CD4-positive, alpha-beta T cell treated with Interleukin-6 at 100 ng/mL for 8 hours (primary cell): Measurements from ENCODE around the gene SLC24A3.

ENCODE experiments used
- DNase-seq: peaks from one replicate; pipeline ENCODE4 v3.0.0-alpha.2; 2020; ENCODE audit warnings: mixed read lengths, low spot score

SLC24A3 gene

GRCh38 chr20:19241440-19241839 is 29.0 kb downstream of the SLC24A3 start:
- no peak for DNase-seq

GRCh38 chr20:19244291-19244690 is 31.8 kb downstream of the SLC24A3 start:
- DNase-seq = no peak

- DNase-seq = no peak
These were observed 36.9 kb downstream of the SLC24A3 start for GRCh38 chr20:19249106-19249879.

- no peak for DNase-seq
These were observed 37.9 kb downstream of the SLC24A3 start for GRCh38 chr20:19250346-19250745.

GRCh38 chr20:19251506-19251905 is 39.1 kb downstream of the SLC24A3 start:
- DNase-seq = no peak

- DNase-seq = no peak
These were observed 39.5 kb downstream of the SLC24A3 start for GRCh38 chr20:19251958-19252357.

GRCh38 chr20:19252451-19253120 is 40.1 kb downstream of the SLC24A3 start:
- DNase-seq = no peak

GRCh38 chr20:19253316-19253715 is 40.9 kb downstream of the SLC24A3 start:
- no peak for DNase-seq

GRCh38 chr20:19253916-19254820 is 41.7 kb downstream of the SLC24A3 start:
- DNase-seq = no peak

- DNase-seq = no peak
These were observed 42.5 kb downstream of the SLC24A3 start for GRCh38 chr20:19254956-19255355.

- no peak for DNase-seq
These were observed 43.6 kb downstream of the SLC24A3 start for GRCh38 chr20:19256085-19256484.

- DNase-seq = no peak
These were observed 44.6 kb downstream of the SLC24A3 start for GRCh38 chr20:19256906-19257595.

GRCh38 chr20:19257865-19258264 is 45.4 kb downstream of the SLC24A3 start:
- no peak for DNase-seq

- no peak for DNase-seq
These were observed 46.7 kb downstream of the SLC24A3 start for GRCh38 chr20:19259141-19259591.

- no peak for DNase-seq
These were observed 48.1 kb downstream of the SLC24A3 start for GRCh38 chr20:19260412-19261090.

- DNase-seq = no peak
These were observed 51.7 kb downstream of the SLC24A3 start for GRCh38 chr20:19264191-19264590.

GRCh38 chr20:19265646-19266374 is 53.4 kb downstream of the SLC24A3 start:
- no peak for DNase-seq

- DNase-seq = no peak
These were observed 56.0 kb downstream of the SLC24A3 start for GRCh38 chr20:19268426-19268825.

- DNase-seq = no peak
These were observed 57.4 kb downstream of the SLC24A3 start for GRCh38 chr20:19269737-19270340.
